HG03342 (cell line): ENCODE measurements around the gene WNK4.

Experiments
- ATAC-seq: cut with Tn5 transposase; IDR thresholded peaks from one replicate; pipeline ENCODE4 v1.9.1; 2021; ENCODE audit warnings: mild to moderate bottlenecking, moderate library complexity; ENCODE audit not compliant: unreplicated experiment

The WNK4 gene

DNA sequence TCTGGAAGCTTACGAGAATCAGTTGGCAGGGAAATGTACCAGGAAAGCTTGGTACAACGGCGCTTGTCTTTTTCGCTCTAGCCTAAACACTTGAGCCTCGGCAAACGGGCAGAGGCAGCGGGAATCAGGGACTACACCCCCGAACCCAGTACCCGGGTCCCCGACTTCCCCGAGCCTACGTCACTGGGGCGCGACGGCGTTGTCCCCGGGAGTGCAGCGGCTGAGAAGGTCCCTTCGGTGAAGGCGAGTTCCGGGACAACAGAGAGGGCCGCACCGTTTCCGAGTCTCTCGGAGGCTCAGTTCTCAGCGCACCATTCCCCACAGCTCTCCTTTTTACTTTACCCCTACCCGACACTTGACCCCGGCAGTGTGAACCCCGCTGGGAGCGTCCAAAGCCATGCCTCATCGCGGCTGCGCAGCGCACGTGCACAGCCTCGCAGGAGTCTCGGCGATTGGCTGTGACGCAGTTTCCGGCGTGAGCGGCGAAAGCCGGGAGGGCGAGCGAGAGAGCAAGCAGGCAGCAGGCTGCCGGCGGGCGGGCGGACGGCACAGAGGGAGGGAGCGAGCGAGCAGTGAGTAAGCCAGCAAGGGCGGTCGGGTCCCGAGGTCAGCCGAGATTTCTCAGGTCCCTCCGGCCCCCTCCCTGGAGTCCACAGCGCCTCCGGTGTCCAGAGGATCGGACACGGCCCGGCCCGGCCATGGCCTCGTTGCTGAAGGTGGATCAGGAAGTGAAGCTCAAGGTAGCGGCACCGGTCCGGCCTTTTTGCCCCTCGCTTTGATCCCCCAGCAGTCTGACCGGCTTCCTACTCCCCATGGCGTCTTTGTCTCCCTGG is 52.7 kb downstream of the WNK4 start, which contains the start of gene PSME3:
Gene PSME3, plus strand, starts transcription at position 464 of the 833 bp plus-strand sequence. Its CDS starts 235 bp downstream, at position 699.
- ATAC-seq = peak; percentile 74

DNA sequence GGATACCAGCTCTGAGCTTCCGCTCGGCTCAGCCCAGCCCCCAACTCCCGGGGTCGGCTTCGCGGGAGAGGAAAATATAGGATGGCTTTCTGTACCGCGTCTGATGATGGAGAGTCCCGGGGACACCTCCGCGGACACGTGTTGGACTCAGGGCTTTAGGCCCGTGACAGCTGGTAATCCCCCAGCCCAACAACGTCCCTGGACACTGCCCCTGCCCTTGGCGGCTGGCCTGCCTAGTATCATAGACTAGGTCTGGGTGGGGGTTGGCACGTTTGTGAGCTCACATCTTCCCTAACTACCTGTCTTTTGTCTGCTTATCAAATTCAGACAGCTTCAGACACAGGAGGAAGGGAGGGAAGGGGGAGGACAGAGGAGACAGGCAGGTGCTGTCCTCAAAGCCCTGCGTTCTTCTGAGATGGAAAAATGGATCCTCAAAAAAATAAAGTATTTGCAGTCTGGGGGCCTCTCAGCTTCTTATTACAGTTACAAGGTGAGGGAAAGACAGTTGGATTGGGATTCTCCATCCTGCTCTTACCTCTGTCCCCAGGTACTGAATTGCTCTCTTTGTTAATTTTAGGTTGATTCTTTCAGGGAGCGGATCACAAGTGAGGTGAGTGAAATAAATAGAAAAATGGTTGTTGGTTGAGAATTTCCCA is 53.5 kb downstream of the WNK4 start:
- ATAC-seq = no peak

DNA sequence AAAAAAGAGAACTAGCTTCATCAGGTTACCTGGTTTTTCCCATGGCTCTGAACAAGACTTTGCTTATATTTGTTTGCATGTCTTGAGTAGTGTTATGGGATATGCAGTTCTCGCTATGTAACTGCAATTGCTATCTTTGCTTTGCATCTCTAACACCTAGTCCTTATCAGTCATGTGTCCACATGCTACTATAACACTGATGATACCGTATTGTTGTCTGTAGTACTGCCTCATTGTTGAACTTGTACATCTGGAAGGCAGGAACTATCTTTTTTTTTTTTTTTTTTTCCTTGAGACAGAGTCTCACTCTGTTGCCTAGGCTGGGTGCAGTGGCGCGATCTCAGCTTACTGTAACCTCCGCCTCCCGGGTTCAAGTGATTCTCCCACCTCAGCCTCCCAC is 55.3 kb downstream of the WNK4 start:
- no peak for ATAC-seq

DNA sequence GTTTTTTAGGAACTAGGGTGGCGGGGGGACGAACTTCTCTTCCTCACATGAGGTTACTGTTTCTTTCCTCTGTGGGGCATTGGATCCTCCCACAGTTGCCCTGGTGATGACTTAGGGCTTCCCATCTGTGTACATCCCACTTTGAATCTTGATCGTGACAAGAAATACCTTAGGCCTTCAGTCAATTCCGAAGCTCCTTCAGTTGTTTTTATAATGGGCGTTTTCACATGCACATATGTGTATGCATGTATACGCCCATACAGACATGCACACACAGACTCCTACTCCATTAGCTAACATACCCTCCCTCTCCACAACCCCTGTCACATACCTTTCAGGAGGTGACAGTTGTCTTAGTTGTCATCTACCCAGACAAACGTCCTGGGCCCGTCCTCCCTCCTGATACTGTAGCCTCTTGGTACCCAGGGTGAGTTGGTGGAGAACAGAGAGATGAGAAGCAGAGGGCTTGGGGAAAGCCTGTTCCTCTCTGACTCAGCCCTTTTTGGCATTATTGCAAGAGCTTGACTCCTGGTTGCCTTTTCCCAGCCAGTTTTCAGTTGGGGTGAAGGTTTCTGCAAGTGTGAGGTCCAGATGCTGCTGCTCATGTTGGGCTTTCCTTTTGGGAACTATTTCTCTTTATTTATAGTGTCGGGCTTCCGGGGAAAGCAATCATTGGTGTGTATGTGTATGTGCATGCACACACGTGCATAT is 61.7 kb downstream of the WNK4 start:
- ATAC-seq = no peak

DNA sequence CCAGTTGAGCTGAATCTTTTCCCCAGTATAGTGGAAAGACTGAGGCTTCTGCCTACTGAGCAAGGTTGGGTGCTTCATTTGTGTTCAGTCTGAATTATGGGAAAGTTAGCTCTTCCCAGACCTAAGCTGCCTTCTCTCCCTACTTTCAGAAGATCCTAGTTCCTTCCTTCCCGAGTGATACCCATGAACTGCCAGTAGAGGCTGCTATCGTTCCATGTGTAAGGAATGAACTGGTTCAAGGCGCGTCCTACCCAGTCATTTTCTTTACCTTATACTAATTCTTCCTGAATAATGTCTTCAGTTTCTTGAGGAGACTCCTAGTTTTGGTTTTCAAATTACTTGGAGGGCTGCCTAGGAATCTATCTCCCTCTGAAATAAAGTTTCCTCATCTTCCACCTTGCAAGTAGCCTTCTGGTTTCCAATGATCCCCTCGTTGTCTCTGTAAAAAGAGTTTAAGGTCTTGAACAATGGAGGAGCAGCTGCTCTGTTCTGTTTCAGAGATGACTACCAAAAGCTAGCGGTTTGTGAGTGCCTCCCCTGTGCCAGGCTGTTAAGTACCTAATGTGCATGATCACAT is 63.0 kb downstream of the WNK4 start:
- no peak for ATAC-seq

DNA sequence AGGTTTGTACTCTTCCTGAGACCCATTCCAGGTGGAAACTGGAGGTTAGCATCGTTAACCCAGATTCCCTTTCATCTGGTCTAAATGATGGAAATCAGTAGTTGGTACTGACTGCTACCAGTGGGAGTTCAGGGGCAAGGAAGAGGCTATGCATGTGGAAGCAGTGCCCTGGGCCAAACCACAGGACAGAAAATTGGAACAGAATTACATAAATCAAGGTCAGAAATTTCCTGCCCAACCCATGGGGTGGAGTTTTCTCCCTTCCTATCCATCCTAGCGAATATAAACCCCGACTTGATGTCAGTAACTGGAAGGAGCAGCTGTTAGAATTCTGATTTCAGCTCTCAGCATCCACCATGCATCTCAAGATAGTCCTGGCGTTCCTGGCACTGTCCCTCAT is 63.9 kb downstream of the WNK4 start, which contains the start of gene AOC2:
Gene AOC2, plus strand, starts transcription at position 310 of the 400 bp plus-strand sequence. Its CDS starts 47 bp downstream, at position 357.
- ATAC-seq = no peak

DNA sequence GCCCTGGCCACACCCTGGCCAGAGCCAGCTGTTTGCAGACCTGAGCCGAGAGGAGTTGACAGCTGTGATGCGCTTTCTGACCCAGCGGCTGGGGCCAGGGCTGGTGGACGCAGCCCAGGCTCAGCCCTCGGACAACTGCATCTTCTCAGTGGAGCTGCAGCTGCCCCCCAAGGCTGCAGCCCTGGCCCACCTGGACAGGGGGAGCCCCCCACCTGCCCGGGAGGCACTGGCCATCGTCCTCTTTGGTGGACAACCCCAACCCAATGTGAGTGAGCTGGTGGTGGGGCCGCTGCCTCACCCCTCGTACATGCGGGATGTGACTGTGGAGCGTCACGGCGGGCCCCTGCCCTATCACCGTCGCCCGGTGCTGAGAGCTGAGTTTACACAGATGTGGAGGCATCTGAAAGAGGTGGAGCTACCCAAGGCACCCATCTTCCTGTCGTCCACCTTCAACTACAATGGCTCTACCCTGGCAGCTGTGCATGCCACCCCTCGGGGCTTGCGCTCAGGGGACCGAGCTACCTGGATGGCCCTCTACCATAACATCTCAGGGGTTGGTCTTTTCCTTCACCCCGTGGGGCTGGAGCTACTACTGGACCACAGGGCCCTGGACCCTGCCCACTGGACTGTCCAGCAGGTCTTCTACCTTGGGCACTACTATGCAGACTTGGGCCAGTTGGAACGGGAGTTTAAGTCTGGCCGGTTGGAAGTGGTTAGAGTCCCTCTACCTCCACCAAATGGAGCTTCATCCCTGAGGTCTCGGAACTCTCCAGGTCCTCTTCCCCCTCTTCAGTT is 64.5 kb downstream of the WNK4 start:
- no peak for ATAC-seq

DNA sequence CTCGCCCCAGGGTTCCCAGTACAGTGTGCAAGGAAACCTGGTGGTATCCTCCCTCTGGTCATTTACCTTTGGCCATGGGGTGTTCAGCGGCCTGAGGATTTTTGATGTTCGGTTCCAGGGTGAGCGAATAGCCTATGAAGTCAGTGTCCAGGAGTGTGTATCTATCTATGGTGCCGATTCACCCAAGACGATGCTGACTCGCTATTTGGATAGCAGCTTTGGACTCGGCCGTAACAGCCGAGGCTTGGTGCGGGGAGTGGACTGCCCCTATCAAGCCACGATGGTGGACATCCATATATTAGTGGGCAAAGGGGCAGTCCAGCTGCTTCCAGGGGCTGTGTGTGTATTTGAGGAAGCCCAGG is 65.1 kb downstream of the WNK4 start:
- ATAC-seq = no peak

DNA sequence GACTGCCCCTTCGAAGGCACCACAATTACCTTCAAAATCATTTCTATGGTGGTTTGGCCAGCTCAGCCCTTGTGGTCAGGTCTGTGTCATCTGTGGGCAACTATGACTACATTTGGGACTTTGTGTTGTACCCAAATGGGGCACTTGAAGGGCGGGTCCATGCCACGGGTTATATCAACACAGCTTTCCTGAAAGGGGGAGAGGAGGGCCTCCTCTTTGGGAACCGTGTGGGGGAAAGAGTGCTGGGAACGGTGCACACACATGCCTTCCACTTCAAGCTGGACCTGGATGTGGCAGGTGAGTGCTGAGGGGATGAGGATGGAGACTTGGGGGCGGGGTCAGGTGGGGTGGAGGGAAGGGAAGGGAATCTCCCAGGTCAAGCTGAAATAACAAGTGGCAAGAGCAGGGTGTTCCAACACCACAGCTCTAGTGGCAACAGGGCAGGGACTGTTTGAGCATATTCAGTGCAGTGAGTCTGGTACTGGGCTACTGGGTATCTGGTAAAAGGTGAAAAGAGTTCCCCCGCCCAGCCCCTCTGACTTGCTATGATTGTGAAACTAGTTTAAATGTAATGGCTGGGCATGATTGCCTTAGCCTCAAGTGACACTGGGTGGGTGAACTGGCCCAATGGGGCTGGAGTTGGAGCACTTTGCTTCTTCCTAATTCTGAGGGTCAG is 65.6 kb downstream of the WNK4 start:
- no peak for ATAC-seq
